Epithelial cell of prostate (primary cell): Measurements from ENCODE around the gene EAF1.
"Not testable (repeated sequence)": the region's sequence is repeated elsewhere in the genome, so short reads cannot be mapped to it uniquely, and the experiment has no call there.

Experiments
- DNase-seq: peaks from one replicate; pipeline ENCODE4 v3.0.0-alpha.2; 2011; ENCODE audit warnings: low read depth, low spot score
- H3K27ac ChIP-seq: fragments of 450-650 bp; 2 replicates; pipeline ENCODE4 v1.5.1; 2017; ENCODE audit warnings: mild to moderate bottlenecking

EAF1 gene

DNA sequence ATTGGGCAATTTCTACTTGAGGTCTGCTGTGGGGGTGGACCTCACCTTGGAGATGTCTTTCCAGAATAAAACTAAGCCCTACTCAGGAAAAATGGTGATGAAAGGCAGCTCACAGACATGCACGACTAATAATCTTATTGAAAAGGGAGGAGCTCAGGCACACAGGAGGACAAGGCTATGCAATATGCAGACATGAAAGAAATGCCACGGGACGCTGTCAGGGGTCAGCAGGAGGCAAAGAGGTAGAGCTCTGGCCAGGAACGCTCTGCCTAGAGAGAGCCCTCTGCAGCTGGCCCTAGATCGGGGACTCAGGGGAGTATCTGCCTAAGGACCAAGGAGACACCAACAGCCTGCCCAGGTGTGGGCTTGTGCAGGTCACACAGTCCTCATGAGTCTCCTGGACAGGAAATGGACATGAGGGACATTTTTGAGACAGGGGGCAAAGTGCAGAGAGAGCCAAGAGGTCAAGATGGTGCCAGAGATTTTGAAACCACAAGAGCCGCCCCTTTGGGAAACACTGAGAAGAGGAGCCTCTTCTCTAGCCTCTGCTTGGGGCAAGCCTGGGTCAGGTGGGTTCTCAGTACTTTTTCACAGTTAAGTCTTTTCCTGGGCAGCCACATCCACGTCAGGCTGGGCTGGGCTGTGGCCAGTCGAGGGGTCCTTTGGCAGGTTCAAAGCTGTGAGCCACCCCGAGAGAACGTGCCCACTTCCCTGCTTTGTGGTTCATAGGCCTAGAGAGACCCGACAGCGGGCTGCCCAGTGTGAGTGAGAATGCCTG is 23.2 kb downstream of the EAF1 start:
- no peak for DNase-seq
- no peak overlapping the region for H3K27ac ChIP-seq

DNA sequence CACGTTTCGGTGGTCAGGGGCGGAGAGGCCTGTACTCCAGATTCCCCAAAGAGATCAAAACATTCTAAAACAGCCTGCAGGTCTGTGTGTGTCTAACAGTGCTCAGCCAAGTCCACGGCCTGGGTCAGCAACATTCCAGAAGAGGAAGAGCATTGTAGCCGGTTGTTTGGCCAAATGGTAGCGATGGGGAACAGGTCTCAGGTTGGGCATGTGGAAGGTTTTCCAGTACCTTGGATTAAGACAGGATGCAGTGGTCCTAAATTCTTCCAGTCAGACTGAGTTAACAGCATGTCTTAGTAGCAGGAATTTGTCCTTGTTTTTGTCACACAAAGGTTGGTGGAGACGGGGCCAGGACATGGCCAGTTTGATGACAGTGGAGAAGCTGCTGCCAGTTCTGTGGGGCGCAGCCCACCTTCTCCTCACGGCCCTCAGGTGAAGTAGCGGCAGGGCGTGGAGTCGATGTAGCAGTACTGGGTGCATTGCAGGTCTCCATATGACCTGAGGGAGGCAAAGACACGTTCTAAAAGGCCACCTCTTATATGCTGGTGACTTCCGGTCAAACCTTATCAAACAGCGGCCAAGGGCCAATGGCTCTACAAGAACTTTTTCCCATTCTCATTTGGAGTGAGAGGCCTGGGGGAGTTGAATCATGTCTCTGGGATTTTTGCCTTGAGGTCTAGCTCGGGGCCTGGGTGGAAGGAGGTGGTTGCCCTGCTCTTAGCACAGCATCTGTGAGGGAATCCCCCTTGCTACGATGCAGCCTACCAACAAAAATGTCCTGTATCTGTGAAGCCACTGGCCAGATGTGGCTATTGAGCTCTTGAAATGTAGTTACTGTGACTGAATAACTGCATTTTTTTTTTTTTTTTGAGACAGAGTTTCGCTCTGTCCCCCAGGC is 24.1 kb downstream of the EAF1 start:
- no peak overlapping the region for H3K27ac ChIP-seq
- no peak for DNase-seq

DNA sequence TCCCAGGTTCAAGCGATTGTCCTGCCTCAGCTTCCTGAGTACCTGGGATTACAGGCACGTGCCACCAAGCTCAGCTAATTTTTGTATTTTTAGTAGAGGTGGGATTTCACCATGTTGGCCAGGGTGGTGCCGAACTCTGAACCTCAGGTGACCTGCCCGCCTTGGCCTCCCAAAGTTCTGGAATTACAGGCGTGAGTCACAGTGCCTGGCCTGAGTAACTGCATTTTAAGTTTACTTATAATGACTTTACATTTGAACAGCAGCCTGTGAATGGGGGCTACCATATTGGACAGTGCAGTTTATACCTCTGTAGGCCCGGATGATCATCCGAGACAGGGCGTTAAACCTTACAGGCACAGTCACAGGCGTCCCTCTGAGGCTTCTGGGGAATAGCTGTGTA is 24.8 kb downstream of the EAF1 start:
- H3K27ac ChIP-seq = no peak overlapping the region
- DNase-seq = no peak

DNA sequence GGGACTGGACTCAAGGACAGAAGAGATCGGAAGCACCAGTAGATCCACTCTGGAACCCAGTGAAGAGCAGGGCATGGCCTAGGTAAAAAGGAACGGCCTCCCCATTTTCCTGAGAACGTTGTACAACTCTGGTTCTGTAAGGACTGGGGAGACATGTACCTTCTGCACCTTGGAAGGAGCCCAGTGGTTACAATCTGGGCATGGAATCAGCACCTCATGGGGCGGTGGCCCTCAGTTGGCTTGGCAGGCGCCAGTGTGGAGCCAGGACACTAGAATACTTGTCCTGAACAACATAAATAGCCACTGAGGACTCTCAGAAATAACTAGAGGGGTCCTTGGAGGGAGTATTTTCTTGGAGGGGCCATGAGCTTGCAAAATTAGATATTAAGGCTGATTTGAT is 25.6 kb downstream of the EAF1 start:
- H3K27ac ChIP-seq = no peak overlapping the region
- no peak for DNase-seq

DNA sequence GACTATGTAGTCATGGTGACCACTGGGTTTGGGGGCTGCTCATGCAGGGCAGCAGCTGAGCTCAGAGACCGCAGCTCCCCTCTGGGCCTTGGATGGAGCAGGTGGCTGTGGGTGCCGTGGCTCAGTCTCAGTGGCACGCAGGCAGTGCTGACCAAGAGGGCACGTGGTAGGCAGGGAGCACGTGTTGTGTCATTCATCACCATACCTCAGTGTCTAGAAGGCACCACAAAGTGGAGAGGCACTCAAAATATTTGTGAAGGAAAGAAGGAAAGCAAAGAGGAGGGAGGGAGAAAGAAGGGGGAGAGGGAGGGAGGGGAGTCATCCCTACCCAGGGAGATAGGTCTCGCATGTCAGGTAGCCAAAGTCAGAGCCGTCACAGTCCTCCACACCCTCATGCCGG is 26.1 kb downstream of the EAF1 start:
- no peak overlapping the region for H3K27ac ChIP-seq

DNA sequence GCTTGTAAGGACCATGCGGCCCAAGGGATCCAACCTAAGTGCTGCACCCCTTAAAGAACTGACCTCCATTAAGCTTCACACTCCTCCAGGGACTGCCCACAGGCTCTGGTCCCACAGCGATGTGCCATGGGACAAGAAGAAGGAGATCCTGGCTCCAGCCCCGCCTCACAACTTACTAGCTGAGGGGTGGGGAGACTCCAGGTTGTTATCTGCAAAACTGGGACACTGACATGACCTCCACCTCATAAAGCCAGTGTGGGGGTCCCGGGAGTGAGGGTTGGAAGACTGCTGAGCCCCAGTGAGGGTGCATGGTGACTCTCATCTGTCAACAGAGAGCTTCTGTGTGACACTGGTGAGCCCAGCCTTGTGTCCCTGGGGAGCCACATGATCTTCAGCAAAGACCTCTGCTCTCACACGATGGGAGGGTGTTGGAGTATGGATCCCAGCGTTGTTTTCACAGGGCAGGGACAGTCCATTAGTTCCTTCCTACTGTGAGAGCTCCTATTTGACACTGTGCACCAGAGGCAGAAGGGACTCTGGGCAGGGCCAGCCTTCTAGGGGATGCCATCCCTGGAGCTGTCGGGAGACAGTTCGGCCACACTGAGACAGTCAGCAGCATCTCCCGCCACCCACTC is 26.7 kb downstream of the EAF1 start:
- no peak overlapping the region for H3K27ac ChIP-seq
- no peak for DNase-seq

More for the DNA sequence above, 26.1 kb downstream of the EAF1 start:
- no peak for DNase-seq

DNA sequence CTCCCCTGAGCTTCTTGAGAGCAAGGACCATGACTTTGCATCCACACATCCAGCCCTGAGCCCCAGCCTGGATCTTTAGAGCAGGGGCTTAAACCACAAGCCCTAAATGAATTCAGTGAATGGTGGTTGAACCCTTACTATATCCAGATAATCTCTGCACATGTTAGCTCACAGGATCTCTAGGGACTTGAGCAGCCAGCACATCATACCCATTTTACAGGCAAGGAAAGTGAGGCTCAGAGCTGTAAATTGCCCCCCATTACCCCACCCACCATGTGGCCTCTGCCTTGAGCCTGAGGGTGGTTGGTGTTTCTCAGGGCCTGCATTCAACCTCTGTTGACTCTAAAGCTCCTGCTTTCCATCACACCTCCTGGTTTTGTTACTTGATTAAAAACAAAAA is 27.6 kb downstream of the EAF1 start:
- no peak overlapping the region for H3K27ac ChIP-seq
- DNase-seq = no peak

DNA sequence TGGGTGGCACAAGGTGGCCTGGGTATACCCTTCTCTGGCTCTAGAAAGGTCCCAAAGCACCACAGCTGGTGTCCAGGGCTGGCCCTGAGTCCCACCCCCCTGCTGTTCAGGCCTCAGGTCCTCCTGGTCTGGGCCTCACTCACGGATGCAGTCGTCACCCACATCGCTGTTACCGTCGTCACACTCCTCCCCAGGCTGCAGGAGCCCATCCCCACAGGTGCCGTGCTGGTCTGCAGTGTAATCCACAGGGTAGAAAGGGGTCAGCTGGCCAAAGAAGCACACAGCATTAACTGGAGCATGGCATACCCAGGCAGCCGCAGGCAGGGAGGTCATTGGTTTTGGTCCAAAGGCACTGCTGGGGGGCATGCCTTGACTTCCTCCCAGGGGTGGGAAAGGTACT is 28.4 kb downstream of the EAF1 start:
- DNase-seq = no peak
- no peak overlapping the region for H3K27ac ChIP-seq

DNA sequence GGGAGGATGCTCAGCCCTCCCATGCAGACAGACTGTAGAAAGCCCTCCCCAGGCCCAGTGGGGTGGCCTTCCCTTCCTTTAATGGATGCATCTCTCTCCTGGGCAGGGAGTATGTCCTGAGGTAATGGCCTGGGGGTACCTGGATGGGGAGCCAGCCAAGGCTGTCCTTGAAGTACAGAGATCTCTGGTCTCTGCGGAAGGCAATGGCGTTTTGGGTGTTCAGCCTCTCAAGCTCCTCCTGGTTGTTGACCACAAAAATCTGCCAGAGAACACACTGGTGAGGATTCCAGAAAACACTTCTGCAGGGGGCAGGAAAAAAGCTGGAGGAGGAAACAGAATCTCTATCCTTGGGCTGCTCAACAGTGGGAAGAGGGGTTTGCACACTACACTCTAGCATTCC is 28.9 kb downstream of the EAF1 start:
- no peak overlapping the region for H3K27ac ChIP-seq
- no peak for DNase-seq

DNA sequence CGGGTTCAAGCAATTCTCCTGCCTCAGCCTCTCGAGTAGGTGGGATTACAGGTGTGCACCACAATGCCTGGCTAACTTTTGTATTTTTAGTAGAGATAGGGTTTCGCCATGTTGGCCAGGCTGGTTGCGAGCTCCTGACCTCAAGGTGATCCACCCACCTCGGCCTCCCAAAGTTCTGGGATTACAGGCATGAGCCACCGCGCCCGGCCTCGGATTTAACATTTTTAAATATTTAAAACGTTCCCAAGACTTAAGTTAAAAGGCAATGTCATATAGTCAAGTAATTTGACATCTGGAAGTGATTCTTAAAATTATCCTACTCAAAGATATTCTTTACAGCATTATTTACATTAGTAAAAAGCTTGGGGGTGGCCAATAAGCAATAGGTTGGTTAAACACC is 29.5 kb downstream of the EAF1 start:
- DNase-seq, H3K27ac ChIP-seq: not testable (repeated sequence)

DNA sequence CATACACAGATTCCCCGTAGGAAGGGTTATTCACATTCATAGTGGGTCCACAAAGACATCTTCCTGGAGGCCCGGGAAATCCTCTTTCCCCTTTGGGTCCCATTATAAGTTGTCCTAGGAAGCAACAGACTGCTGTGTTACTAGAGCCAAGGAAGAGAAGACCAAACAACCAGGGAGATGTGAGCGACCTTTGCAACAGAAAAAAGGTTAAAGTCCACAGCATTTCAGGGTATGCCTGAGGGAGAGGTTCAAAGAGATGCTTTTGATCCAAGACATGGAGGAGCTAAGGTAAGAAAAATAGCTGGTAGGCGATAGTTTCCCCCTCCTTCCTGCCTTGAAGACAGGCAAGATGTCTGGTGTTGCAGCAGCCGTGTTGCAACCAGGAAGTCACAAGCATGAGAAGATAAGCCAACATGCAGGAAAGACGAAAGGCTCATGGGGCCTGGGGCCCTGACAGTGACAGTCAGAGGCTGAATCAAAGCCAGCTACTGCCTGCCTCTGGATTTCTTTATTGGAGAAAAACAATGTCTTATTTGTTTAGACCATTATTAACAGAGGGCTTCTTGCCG is 30.9 kb downstream of the EAF1 start:
- H3K27ac ChIP-seq = no peak overlapping the region

DNA sequence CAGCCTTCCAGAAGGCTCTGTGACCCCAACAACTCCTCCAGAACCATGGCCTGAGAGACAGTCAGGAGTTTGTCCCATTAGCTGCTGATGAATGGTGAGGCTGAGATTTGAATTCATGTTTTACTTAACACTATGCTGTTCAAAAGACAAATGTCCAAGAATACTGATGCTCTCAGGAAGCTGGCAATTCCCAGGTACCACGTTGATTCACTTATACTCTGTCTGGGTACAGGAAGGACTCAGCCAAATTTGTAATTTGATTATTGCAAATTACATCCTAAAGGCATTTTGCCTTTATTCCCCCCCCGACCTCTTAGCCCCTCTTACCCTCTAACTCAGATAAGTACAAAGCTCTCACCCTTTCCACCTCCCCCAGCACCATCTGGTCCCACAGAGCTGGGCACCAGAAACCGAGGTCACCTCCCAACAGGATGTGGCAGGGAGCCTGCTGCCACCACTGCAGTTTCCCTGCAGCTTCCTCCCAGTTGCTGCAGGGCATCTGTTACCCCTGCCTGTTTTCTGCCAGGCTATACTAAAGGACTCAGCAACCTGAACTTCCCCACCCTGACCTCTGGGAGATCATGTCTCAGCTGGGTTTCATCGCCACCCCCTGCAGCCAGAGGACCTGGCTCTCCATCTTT is 33.6 kb downstream of the EAF1 start:
- H3K27ac ChIP-seq = no peak overlapping the region
- no peak for DNase-seq

More for the DNA sequence above, 30.9 kb downstream of the EAF1 start:
- no peak for DNase-seq

DNA sequence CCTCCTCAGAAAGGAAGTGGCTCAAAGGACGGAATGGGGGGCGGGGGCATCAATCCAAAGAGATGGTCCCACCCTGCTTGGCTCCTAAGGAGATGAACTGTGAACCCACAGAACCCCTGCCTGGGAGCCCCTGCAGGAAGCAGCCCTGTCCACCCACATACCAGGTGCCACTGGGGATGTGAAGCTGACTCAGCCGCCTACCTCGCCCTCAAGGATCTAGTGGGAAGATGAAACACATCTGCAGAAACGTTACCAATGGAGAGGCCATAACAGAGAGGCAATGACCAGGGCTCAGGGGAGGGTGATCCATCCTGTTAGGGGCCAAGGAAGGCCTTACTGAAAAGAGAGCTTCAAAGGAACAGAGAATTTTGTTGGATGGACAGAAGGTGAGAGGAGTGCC is 35.1 kb downstream of the EAF1 start:
- no peak overlapping the region for H3K27ac ChIP-seq
- no peak for DNase-seq

DNA sequence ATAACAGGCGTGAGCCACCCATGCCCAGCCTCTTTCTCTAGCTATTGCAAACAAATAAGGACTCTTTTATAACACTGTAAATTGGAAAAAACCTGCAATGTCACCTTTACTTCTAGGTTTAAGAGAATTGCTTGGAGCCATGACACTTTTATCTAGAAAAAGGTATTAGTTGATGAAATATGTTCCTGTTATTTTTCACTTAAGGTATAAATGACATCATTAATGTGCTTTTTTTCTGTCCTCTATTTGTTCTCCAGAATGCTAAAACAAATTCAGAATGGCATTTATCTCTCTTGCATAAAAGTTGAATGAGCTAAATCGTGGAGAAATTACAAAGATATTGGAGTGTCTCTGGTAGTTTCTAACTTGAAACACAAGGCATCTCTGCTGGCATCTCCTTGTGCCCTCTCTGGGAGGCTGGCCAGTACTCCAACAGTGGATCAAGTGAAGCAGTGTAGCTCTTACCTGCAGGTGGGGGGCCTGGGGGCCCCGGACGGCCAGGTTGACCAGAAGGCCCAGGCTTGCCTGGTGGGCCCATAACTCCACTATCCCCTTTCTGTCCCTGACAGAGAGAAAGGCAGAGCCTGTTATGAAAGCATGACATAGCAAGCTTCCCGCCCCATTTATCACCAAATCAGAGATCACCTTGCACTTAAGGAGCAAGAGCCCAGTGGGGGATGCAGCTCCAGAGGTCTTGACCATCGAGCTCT is 38.6 kb downstream of the EAF1 start:
- no peak overlapping the region for H3K27ac ChIP-seq
- no peak for DNase-seq

DNA sequence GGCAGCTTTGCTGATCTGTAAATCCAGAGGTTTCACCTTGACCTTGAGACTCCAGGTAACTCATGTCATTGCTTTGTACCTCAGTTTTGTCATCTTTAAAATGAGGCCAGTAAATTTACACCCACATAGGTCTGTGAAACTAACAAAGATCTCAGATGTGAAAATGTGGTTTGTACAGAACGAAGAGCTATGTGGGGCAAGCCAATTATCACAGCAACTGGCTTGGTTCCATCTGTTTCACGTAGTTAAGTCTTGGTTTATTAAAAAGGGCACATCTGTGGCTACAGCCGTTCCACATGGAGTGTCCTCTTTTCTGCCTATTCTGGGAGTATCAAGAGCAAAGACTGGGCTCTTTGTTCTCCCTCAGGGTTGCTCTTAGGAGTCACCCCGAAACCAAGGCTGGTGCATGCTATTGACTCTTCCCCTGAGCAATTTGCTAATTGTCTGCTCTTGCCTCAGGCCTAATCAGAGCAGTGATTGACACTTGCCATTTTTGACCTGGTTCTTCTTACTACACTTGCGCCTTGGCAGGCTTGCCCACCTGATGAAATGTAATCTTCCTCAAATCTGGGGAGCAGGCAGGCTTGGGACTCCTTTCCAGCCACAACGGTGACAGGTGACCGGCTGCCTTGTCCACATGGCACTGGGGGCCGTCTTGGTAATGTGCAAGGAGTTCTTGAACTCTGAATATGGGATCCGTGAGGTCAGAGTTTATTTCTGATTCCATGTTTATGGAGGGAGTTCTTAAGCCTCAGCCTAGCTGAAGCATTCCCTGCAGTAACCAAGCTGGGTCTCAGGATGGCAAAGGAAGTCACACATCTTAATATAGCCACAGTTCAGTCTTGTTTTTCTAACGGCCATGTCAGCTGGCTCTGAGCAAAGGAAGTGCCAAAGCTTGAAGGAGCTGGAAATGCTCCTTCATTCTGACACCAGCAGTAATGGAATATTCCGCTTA is 40.1 kb downstream of the EAF1 start:
- H3K27ac ChIP-seq = no peak overlapping the region
- DNase-seq = no peak

DNA sequence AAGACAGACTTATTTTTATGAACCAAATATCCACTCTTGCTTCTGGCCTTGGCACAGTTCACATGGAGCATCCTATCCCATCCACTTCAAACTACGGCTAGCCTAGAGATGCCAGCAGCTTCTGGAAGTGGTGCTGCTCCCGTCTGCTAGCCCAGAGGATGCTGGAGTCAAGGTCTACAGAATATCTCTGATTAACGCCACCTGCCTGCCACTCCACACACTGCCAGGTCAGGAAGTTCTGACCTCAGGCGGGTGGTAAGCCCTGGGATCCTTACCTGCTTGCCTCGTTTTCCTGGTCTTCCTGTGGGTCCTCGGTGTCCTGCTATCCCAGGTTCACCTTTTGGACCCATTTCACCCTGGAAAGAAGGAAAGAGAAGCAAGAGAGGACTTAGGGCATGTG is 42.9 kb downstream of the EAF1 start:
- no peak overlapping the region for H3K27ac ChIP-seq
- DNase-seq = no peak

DNA sequence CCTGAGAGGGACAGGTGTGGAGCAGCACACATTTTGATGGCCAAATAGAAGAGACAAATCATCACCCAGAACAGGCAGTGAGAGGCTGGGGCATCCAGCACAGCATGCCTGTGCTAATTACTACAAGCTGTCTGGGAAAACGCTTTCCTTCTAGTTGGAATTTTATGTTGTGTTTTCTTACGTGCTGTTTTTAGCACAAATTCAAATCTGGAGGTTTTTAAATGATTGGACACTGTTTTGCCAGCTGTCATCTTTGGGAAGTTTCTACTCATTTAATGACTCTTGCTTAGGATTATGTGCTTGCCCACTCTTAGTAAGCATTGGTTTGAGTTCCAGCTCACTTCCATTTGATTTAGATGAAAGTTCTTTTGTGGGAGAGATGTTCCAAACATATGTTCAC is 43.5 kb downstream of the EAF1 start:
- no peak for DNase-seq

DNA sequence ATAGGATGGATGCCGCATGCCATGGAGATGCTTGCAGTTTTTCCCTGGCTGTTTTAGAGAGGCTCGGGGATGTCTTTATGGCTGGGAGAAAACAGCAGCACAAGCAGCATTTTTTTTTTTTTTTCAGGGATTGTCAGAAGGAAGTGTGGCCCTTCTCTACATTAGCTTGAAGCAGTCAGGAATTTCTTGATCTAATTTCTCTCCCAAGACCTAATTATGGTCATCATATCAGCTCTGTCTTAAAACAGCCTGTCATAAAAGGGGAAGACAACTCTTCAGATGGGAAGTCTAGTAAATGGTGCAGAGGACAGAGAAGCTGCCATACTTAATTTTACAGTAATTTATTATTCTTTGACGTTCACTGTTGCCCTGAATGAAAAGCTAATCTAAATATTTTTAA is 44.5 kb downstream of the EAF1 start:
- no peak for DNase-seq

More for the DNA sequence above, 43.5 kb downstream of the EAF1 start:
- H3K27ac ChIP-seq = no peak overlapping the region

DNA sequence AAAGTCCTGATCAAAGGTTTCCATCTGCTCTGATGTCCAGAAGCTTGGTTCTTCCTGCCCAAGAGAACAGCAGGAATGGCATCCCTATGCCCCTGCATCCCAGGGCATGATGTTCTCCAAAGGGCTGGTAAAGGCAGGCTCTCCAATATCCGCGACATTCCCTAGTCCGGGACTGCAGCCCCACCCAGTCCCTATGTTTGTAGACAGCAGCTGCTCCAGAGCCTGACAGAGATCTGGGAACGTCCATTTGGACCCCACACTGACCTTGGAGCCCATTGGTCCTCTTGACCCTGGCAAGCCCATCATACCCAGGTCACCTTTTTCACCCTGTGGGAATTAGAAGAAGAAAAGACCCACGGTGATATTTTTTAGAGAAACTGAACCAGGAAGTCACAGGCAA is 47.8 kb downstream of the EAF1 start:
- no peak for DNase-seq
- no peak overlapping the region for H3K27ac ChIP-seq

More for the DNA sequence above, 44.5 kb downstream of the EAF1 start:
- no peak overlapping the region for H3K27ac ChIP-seq
